Measurements from ENCODE around the gene BCLAF1.
"Not testable (repeated sequence)": the region's sequence is repeated elsewhere in the genome, so short reads cannot be mapped to it uniquely, and the experiment has no call there.

BCLAF1 gene

DNA sequence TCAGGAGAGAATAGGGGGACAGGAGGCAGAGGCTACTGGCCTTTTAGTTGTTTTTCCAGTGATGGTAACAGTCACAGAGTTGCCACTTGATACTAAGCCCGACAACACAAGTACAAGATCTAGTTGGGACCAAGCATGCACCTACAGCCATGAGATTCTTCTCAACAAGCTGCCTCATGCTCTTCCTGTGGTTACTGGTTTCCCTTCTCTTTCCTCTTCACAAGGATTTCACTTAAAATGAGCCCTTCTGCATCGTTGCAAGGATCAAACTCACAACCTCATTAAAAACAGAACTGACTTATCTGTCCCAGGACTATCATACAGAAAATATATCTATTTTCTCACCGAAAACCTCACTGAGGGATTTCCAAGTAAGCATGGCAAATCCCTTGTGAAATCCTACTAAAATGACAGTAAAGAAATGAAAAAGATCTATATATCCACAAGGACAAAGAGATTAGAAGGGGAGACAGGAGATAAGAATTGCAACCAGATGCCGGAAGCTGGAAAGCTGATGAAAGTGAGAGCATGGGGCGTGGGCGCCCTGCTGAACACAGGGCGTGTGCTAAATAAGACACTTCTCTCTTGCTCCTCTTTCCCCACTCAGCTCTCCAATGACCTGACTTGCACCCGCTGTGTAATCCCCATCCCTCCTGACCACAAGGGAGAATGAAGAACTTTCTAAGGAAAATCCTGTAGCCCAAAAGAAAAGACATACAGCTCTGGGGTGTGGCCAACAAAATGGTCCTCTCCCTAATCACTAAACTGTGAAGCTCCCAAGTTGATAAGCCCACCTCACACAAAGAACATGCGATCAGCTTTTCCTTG is 53.0 kb downstream of the BCLAF1 start:
- DNase-seq, result no peak

DNA sequence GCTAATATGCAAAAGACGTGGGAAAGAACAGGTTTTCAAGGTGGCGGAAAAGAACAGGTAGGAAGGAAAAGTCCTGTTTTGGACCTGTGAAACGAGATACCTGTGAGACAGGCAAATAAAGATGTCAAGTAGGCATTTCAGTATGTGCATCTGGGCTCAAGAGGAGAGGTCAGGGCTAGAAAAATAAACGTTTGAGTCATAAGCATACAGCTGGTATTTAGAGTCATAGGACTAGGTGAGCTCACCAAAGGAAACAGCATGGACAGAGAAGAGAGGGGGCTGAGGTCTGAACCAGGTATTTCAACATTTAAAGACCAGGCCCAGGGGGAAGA is 54.4 kb downstream of the BCLAF1 start:
- DNase-seq, result no peak

DNA sequence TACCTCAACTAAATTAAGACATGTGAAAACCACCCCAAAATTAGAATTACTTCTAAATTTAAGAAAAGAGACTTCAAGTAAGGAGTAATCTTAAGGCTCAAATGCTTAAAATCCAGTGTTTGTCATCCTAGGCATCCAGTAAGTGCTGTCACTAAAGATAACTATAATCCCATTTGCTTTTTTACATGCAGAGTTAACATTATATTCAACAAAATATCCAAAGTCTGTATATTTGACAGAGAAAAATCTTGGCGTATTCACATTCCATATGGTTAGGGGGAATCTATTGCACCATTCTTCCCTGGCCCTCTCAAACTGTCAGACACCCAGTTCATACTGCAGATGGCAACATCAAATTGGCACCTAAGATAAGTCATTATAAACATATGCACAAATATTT is 56.9 kb downstream of the BCLAF1 start:
- DNase-seq, result no peak

DNA sequence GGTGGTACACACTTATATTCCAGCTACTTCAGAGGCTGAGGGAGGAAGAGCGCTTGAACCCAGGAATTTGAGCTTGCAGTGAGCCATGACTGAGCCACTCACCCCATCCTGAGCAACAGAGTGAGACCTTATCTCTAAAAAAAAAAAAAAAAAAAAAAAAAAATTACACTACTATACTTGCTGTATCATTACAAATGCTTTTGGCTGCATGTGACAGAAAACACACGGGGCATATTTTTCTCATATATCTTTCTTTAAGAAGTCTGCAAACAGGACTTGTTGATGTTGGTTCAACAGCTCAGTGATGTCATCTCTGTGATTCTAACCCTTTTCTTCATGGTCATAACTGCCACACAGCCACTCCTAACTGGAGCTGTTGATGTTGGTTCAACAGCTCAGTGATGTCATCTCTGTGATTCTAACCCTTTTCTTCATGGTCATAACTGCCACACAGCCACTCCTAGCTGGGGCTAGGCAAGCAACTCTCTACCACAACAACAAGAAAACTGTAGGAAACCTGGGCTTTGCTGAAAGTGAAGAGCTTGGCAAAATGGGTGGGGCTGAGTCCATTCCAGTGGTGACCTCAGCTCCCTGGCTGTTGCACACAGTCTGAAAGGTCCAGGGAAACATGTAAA is 59.3 kb downstream of the BCLAF1 start:
- DNase-seq, result no peak

DNA sequence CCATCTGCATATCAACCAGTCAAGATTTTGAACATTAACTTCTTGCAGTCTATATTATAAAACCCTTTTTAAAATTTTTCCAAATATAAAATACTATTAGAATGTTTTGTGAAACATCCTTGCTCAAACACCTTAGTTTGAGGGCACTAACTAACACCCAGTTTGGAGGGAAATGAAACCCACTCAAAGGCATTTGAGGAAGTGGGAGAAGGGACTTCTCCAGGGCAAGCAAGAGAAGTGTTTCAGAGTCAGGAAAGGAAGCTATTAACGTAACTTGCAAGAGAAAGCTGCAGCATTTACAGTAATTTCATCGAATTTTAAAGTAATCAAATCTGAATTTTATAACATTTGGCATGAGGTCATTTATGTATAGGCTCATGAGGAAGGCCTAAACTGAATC is 60.8 kb downstream of the BCLAF1 start:
- peak in 1 of 2 donors; percentile 11 for DNase-seq

DNA sequence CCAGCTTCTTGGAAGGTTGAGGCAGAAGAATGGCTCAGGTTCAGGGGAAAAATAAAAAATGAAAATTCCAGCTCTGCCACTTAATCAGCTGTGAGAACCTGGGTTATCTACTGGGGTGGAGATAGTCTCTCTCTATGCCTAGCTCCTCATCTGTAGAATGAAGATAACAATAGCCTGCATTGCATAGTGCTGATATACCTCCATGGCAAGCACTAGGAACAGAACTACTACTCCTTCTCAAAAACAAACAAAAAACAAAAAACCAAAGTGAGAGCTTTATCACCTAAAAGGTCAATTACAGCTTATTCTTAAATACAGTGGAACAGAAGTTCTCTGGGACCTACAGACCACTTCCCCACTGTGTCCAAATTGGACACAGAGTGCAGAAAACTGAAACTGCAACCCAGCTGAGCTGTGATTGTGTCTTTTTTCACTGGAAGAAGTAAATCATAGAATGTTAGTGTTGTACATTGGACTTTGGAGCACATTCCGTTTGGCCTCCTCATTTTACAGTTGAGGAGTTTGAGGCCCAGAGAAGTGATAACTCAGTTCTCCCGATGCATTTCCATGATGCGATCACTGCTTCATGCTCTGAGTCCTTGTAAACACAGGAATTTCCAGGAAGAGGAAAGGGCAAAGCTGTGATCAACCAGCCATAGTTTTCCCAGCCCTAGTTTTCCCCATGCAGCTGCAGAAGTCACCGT is 62.8 kb downstream of the BCLAF1 start:
- no peak for DNase-seq

DNA sequence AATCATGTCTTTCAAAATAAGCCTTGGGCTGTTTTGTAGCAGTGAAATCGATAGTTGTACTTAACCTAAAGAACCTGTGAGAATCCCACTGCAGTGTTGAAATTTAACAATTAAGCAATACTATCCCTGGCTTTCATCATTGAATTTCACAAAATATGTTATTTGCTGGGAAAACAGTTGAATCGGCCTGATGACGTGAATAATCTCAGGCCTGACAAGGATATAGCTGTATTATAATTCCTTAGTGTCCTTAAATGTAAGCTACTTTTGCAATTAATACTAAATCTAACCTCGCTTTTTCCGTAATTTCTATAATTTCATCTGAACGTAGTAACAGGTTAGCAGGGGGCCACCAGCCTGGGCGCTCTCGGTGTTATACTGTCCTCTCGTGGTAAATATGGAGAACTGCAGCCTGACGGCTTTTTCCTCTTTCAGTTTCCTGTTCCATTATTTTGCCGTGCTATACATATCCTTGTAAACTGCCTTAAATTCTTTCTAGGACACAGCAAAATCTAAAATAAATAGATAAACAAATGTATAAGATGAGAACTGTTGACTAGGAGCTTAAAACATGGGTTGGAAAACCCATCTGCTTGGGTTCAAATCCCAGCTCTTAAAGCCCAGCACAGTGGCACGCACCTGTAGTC is 63.5 kb downstream of the BCLAF1 start:
- DNase-seq, result peak; percentile 44 to 65

DNA sequence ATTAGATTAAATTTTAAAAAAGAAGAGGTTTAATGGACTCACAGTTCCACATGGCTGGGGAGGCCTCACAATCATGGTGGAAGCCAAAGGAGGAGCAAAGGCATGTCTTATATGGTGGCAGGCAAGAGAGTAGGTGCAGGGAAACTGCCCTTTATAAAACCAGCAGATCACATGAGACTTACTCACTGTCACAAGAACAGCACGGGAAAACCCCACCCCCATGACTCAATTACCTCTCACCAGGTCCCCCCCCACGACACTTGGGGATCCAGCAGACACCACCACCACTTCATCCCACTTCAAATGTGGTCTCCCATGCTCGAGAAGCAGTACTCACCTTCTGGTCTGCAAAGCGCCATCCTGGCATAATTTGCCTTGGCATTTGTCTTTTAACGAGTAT is 64.2 kb downstream of the BCLAF1 start:
- no peak for DNase-seq

DNA sequence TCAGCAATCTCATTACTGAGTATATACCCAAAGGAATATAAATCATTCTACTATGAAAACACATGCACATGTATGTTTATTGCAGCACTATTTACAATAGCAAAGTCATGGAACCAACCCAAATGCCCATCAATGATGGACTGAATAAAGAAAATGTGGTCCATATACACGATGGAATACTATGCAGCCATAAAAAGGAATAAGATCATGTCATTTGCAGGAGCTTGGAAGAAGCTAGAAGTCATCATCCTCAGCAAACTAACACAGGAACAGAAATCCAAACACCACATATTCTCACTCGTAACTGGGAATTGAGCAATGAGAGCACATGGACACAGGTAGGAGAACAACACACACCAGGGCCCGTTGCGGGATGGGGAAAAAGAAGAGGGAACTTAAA is 64.7 kb downstream of the BCLAF1 start:
- DNase-seq, result not testable (repeated sequence)

DNA sequence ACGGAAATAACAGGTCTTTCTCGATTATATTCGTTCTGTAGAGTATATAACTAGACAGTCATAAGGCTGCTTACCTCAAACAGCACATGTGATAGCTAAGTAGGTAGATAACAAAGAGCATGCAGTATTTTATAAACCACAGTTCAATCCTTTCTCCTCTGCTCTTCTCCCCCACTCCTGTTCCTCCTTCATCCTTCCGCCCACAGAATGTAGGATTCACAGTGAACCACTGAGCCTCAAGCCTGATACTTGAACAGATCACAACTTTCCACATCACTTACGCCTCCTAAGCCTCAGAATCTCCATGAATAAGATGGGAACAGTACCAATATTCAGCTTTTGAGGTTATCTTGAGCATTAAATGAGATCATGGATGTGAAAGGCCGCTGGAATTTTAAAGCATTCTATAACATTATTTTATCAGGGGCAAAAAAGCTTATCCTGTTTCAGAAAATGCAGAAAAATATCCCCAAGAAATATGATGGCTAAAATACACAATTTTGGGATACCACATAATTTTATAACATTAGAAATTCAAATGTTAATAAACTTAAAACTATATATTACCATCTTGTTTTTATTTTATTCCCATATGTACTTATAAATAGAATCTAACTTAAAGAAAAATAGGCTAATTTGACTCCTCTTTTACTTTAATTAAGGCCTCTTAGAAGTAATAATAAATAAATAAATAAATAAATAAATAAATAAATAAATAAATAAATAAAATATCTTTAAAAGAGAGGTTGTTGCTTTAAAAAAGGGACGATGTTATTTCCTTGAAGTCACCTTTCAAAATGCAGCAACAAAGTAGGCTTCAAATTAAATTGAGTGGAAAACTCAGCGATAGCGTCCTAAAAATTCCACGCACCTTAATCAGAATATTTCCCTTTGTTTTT is 72.9 kb downstream of the BCLAF1 start:
- DNase-seq, result no peak

DNA sequence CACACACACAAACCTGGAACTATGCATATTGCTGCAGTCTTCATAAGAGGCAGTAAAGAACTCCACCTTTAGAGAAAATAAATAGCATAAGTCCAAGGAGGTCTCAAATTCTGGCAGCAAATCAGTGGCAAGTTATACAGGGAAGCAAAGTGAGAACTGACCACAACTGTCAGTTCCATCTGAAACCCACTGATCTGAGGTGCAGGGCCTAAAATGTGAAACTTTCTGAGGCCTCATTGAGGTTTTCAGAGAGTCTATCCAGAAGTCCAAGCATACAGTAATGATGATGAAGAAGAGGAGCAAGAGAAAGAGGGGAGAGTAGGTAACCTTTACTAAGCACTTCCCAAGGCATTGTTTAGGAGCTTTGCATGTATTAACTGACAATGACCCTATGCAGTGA is 75.8 kb downstream of the BCLAF1 start:
- DNase-seq, result no peak

DNA sequence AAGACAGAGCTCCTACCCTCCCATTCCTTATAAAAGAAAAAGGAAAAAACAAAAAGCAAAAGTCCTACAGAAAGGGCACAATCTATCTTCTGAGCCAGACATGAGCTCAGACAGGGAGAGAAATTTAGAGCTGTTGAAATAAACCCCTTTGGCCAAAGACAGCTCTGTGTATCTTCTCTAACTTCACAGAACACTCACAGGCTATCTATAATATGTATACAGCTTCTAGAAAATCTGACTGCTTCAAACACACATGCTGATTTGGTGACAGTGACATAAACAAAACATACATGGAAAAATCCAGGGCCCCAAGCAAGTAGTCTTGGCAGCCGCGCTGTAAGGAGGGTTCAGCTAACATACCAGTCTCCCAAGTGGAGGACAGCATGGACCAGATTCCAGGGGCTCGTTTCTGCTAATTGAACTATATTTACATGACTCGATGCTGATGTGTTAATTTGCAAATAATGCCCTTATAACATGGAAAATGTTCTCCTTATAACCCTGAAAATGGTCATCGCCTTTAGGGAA is 76.6 kb downstream of the BCLAF1 start:
- DNase-seq, result no peak

DNA sequence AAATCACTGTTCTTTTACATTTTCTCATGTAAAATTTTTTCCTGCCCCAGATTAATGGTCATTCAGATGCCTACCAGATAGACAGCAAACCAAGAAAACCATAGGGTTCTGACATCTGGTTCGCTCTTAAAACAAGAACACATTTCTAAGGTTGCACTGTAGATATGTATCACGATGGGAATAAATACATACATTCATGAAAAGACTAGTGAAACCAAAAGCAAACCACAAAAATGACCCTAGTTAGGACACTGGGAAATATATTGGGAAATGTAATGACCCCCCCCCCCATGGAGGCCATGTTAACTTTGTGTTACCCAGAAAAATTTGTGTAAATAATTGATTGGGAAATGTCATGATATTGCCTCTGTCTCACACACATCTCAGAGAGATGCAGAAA is 77.0 kb downstream of the BCLAF1 start:
- no peak for DNase-seq

DNA sequence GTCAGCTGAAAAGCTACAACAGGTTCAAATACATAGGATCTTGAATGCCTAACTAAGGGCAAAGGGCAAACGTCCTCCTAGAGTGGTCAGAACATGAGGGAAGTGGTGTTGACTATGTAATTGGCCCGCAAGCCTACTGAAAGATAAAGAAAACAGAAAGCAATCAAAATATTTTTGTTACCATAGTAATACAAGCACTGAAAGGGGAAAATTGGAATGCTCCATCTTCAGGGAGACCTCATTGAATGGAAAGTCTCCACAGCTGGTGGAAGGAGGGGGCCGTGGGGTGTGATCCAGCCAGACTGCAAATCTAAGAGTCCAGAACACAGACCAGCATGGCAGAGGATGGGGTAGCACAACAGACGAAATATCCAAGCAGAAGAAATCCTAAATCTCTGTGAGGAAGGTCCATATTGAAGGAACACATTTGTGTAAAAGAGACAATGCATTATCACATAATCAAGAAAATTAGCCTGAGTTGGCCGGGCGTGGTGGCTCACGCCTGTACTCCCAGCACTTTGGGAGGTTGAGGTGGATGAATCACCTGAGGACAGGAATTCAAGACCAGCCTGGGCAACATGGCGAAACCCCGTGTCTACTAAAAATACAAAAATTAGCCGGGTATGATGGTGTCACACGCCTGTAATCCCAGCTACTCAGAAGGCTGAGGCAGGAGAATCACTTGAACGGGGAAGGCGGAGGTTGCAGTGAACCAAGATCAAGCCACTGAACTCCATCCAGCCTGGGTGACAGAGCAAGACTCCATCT is 79.1 kb downstream of the BCLAF1 start:
- DNase-seq, result no peak

DNA sequence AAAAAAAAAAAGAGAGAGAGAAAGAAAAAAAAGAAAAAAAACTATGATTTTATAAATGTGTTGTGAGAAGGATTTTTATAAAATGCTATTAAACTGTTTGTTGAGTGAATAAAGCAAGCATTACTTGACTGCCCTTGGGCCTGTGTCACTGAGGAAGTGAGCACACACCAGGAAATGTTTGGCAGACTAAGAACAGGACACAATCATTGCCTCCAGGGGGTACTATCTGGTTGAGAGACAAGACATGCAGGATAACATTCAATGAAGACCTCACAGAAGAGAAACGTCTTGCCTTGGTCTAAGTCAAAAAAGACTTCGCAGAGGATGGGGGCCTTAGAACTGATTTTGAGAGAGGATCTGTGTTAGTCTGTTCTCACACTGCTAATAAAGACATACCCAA is 80.2 kb downstream of the BCLAF1 start:
- DNase-seq, result no peak

DNA sequence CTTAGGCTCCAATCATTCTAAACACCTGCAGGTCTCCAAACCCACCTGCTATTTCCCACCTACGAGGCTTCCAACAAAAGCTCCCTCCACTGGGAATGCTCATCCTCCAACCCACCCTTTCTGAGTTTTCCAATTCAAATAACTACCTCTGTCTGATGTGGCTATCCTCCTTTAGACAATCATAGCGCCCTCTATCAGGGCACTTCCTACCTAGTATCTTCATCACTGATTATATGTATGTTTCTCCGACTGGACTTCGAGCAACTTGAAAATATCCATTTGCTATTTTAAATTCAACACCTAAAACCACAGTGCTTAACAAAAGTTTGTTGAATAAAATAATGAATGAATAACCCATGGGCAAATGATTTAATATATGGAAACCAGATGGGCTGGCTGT is 80.9 kb downstream of the BCLAF1 start:
- DNase-seq, result no peak

All from CD4-positive, alpha-beta T cell treated with Interferon alpha-2 for 1 hour (primary cell).